ENCODE measurements around the gene UCKL1.

UCKL1 gene

DNA sequence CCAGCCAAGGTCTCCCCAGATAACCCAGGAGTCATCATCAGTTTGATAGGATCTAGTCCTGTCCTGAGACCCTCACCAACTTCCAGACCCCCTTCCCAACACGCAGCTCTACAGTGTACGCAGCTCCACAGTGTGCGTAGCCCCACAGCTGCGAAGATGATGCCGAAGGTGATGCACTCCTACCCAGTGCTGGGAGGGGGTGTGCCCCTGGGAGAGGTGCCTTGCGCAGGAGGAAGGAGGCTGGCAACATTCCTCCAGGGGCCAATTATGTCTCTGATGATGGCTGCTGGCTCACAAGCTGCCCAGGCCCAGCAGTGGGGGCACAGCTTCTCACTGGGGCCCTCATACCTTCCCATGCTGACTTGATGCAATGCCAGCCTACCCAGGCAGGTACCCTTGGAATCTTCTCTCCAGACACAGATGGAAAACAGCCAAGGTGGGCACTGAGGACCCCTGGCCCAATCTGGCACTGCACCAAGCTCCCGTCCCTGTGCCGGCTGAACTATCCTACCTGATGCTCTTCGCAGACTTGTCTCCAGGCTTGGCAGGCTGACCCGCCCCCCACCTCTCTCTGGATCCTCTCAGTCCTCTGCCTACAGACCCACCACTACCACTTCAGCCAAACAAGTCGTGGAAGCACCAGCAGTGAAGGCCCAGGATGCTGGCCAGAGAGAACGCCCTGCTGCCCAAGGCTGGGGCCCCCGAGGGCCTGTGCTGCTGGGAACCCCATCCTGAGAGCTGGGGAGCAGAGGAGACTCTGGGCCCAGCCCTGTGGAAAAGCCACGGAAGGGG lies 12.1 kb upstream of the UCKL1 start:
- H4K8ac ChIP-seq (ENCODE audit: low read length): peak overlapping the region; percentile 54
- peaks cover 19% of the 10 kb centered on the region for H3K4me1 ChIP-seq (ENCODE audit: control insufficient read depth, insufficient read depth, low read depth, low read length)
- no peaks in the 10 kb centered on the region for H3K27me3 ChIP-seq (ENCODE audit: control insufficient read depth in 1 of 2, insufficient read depth in 1 of 2, low read length in 2 of 2)
- H2AK5ac ChIP-seq (ENCODE audit: low read length, severe bottlenecking): peak overlapping the region; percentile 79
- no peak overlapping the region for H2BK120ac ChIP-seq (ENCODE audit: low read depth, low read length)
- peak overlapping the region; percentile 10 to 71 for H3K4ac ChIP-seq (ENCODE audit: low read depth in 1 of 2, low read length in 2 of 2)
- H3K9me3 ChIP-seq (ENCODE audit: control insufficient read depth, low read length): no peaks in the 10 kb centered on the region
- H3K14ac ChIP-seq (ENCODE audit: low read length in 2 of 2): peak overlapping the region in 1 of 2 experiments; percentile 26
- DNase-seq: no peak
- peak overlapping the region; percentile 35 to 83 for H3K4me3 ChIP-seq (ENCODE audit: insufficient read depth in 1 of 2, low read depth in 1 of 2, low read length in 2 of 2)
- H2AFZ ChIP-seq (ENCODE audit: low read depth, low read length): no peak overlapping the region
- H3K18ac ChIP-seq (ENCODE audit: low read depth in 1 of 2, low read length in 2 of 2): no peak overlapping the region
- peak overlapping the region in 1 of 2 experiments; percentile 26 for H3K23ac ChIP-seq (ENCODE audit: low read length in 2 of 2)
- H2BK15ac ChIP-seq (ENCODE audit: low read depth, poor library complexity, severe bottlenecking): no peak overlapping the region
- peaks cover 27% of the 10 kb centered on the region for H3K79me1 ChIP-seq (replicated peaks; ENCODE audit: low read length, poor library complexity, severe bottlenecking)
- H2BK5ac ChIP-seq (ENCODE audit: low read depth, low read length, poor library complexity, severe bottlenecking): no peak overlapping the region
- no peak overlapping the region for H3K27ac ChIP-seq (ENCODE audit: low read length, poor library complexity, severe bottlenecking)
- H4K91ac ChIP-seq (ENCODE audit: low read length): no peak overlapping the region
- no peak overlapping the region for H2BK12ac ChIP-seq (ENCODE audit: low read length in 2 of 2)
- H3K9ac ChIP-seq (ENCODE audit: low read length): peak overlapping the region; percentile 90
- WGBS: 93% methylated on average over 14 of the region's 14 CpGs
- H3K36me3 ChIP-seq (ENCODE audit: control insufficient read depth in 1 of 2, insufficient read depth in 2 of 2, low read depth in 1 of 2, low read length in 2 of 2): peaks cover 31 to 44% of the 10 kb centered on the region in 2 experiments
- H3K4me2 ChIP-seq (ENCODE audit: low read length, poor library complexity, severe bottlenecking): peak overlapping the region; percentile 85

DNA sequence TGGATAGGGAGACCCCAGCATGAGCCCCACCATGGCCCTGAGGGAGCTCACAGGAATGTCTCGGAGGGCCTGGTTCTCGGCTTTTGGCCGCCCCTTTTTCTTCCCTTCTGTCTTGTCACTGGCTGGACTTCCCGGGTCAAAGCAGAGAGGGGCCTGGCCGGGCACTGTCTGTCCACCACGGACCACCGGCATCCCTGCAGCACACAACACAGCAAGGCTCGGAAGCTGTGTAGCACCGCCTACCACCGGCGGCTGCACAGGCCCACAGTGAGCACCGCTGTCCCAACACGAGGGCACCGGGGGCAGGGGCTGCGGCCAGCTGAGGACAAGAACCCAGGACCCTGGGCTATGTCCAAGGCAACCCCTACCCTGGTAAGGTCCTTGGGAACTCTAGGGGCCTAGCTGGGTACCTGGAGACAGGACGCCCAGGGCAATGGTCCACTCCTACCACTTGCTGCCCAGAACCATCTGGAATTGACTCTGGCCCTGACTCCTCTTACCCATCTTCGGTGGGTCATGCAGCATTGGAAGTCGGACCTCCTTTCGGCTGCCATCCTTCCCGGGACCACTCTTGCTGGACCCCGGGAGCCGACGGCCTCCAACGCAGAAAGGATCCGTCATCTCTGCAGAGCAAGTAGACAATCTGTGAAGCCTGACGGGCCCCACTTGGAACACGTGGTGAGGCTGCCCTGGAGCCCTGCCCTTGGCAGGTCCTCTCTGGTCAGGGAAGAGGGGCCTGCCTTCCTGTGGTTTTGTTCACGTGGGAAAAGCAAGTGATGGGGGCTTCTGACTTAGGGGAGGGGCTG lies 11.3 kb upstream of the UCKL1 start:
- WGBS: 91% methylated on average over 28 of the region's 28 CpGs
- no peak overlapping the region for H3K14ac ChIP-seq (ENCODE audit: low read length in 2 of 2)

DNA sequence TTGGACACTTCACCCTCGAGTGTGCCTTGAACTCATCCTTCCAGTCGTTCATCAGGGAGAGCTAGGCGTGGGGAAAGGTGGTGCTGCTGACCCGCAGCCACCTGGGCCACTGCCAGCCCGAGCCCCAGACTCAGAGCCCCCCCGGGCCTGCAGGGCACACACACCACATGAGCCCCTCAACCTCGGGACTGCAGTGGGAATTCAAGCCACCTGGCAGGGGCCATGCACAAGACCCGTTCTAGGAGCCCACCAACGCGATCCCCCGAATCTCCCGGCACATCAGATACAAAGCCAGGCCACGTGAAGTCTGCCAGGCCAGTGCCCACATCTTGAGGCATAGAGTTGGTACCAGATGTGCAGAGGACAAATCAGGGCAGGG lies 10.7 kb upstream of the UCKL1 start:
- Histone ChIP-seq H2BK12ac (ENCODE audit: low read length in 2 of 2) (no peak overlapping the region), H3K9ac (ENCODE audit: low read length) (no peak overlapping the region), H2AFZ (ENCODE audit: low read depth, low read length) (no peak overlapping the region), H3K4me1 (ENCODE audit: control insufficient read depth, insufficient read depth, low read depth, low read length) (peaks cover 19% of the 10 kb centered on the region), H3K27me3 (ENCODE audit: control insufficient read depth in 1 of 2, insufficient read depth in 1 of 2, low read length in 2 of 2) (no peaks in the 10 kb centered on the region), H4K91ac (ENCODE audit: low read length) (no peak overlapping the region), H3K4me2 (ENCODE audit: low read length, poor library complexity, severe bottlenecking) (no peak overlapping the region), H3K14ac (ENCODE audit: low read length in 2 of 2) (no peak overlapping the region), H2BK15ac (ENCODE audit: low read depth, poor library complexity, severe bottlenecking) (no peak overlapping the region), H2BK120ac (ENCODE audit: low read depth, low read length) (no peak overlapping the region), H3K27ac (ENCODE audit: low read length, poor library complexity, severe bottlenecking) (no peak overlapping the region), H3K36me3 (ENCODE audit: control insufficient read depth in 1 of 2, insufficient read depth in 2 of 2, low read depth in 1 of 2, low read length in 2 of 2) (peaks cover 44 to 58% of the 10 kb centered on the region in 2 experiments), H3K18ac (ENCODE audit: low read depth in 1 of 2, low read length in 2 of 2) (no peak overlapping the region), H3K4me3 (ENCODE audit: insufficient read depth in 1 of 2, low read depth in 1 of 2, low read length in 2 of 2) (no peak overlapping the region), H4K8ac (ENCODE audit: low read length) (no peak overlapping the region), H3K79me1 (replicated peaks; ENCODE audit: low read length, poor library complexity, severe bottlenecking) (peaks cover 28% of the 10 kb centered on the region), H3K4ac (ENCODE audit: low read depth in 1 of 2, low read length in 2 of 2) (no peak overlapping the region), H2BK5ac (ENCODE audit: low read depth, low read length, poor library complexity, severe bottlenecking) (no peak overlapping the region), H2AK5ac (ENCODE audit: low read length, severe bottlenecking) (no peak overlapping the region), H3K9me3 (ENCODE audit: control insufficient read depth, low read length) (no peaks in the 10 kb centered on the region), H3K23ac (ENCODE audit: low read length in 2 of 2) (no peak overlapping the region)
- no peak for DNase-seq
- WGBS: 98% methylated on average over 13 of the region's 13 CpGs

More for the DNA sequence above, 11.3 kb upstream of the UCKL1 start:
- H3K18ac ChIP-seq (ENCODE audit: low read depth in 1 of 2, low read length in 2 of 2): no peak overlapping the region
- no peak overlapping the region for H2BK5ac ChIP-seq (ENCODE audit: low read depth, low read length, poor library complexity, severe bottlenecking)
- H3K4me3 ChIP-seq (ENCODE audit: insufficient read depth in 1 of 2, low read depth in 1 of 2, low read length in 2 of 2): peak overlapping the region in 1 of 2 experiments; percentile 23
- H3K4me2 ChIP-seq (ENCODE audit: low read length, poor library complexity, severe bottlenecking): no peak overlapping the region
- H3K27me3 ChIP-seq (ENCODE audit: control insufficient read depth in 1 of 2, insufficient read depth in 1 of 2, low read length in 2 of 2): no peaks in the 10 kb centered on the region
- no peak overlapping the region for H2AK5ac ChIP-seq (ENCODE audit: low read length, severe bottlenecking)
- H4K8ac ChIP-seq (ENCODE audit: low read length): no peak overlapping the region
- peaks cover 38 to 52% of the 10 kb centered on the region in 2 experiments for H3K36me3 ChIP-seq (ENCODE audit: control insufficient read depth in 1 of 2, insufficient read depth in 2 of 2, low read depth in 1 of 2, low read length in 2 of 2)
- H3K27ac ChIP-seq (ENCODE audit: low read length, poor library complexity, severe bottlenecking): no peak overlapping the region
- no peak overlapping the region for H4K91ac ChIP-seq (ENCODE audit: low read length)
- no peak overlapping the region for H3K23ac ChIP-seq (ENCODE audit: low read length in 2 of 2)
- H3K9me3 ChIP-seq (ENCODE audit: control insufficient read depth, low read length): no peaks in the 10 kb centered on the region
- DNase-seq: no peak
- no peak overlapping the region for H3K4ac ChIP-seq (ENCODE audit: low read depth in 1 of 2, low read length in 2 of 2)
- H2BK120ac ChIP-seq (ENCODE audit: low read depth, low read length): no peak overlapping the region
- no peak overlapping the region for H2BK12ac ChIP-seq (ENCODE audit: low read length in 2 of 2)
- H3K9ac ChIP-seq (ENCODE audit: low read length): no peak overlapping the region
- peaks cover 27% of the 10 kb centered on the region for H3K79me1 ChIP-seq (replicated peaks; ENCODE audit: low read length, poor library complexity, severe bottlenecking)
- no peak overlapping the region for H2AFZ ChIP-seq (ENCODE audit: low read depth, low read length)
- peaks cover 19% of the 10 kb centered on the region for H3K4me1 ChIP-seq (ENCODE audit: control insufficient read depth, insufficient read depth, low read depth, low read length)
- H2BK15ac ChIP-seq (ENCODE audit: low read depth, poor library complexity, severe bottlenecking): no peak overlapping the region

Data from mesenchymal stem cell (in vitro differentiated cells and primary cell).